ENCODE results near the gene VASN. TPM values are rescaled to one million over a fixed set of nuclear protein-coding genes. Genes with fewer than 3 reads are reported as not detected.

Gene VASN
- total and polyA plus RNA-seq, 2 donors from 2014 or later: 75.7 to 82.7 TPM

DNA sequence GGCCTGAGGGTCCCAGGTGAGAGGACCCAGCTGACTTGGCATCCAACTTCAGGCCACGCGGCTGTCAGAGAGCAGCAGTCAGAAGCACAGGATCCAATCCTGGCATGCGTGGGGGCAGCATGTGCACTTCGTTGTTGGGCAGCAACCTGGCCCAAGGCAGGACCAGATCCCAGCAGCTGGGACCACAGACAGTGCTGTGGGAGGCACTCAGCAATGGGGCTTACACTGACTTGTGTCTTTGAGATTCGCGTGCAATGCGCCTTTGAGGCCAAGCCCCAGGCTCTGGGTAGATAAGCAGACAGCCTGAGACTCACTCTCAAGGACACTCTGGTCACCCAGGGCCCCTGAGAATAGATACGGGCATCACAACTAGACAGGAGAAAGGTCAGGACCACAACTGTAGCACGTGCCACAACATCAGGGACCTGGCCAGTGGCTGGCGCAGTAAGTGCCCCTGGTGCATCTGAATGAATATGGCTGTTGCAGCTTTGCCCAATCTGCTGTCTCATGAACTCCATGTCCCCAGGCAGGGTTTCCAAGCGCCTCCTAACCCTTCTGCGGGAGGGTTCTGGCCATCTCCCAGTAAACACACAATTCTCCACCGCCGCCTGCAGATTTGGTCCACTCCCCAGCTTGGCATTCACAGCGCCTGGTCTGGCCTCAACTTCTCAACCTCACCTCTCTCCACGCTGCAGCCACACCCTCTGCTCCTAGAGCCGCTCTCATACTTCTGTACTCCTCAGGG is 23.7 kb upstream of the VASN start:
- Histone ChIP-seq H3K9me3 (ENCODE audit: control insufficient read depth in 2 of 3, insufficient read depth in 1 of 3, low read length in 3 of 3) (no peaks in the 10 kb centered on the region), H3K4me1 (ENCODE audit: control insufficient read depth in 2 of 3, insufficient read depth in 2 of 3, low read depth in 1 of 3, low read length in 3 of 3) (peaks cover 0 to 4% (median 0%) of the 10 kb centered on the region in 3 donors), H3K27me3 (ENCODE audit: control insufficient read depth, insufficient read depth, low read length) (no peaks in the 10 kb centered on the region), H3K9ac (ENCODE audit: low read length in 3 of 3) (no peak overlapping the region), H3K27ac (ENCODE audit: low read depth in 2 of 2, low read length in 2 of 2) (no peak overlapping the region), H3K36me3 (ENCODE audit: control insufficient read depth in 2 of 3, insufficient read depth in 3 of 3, low read length in 3 of 3) (no peaks in the 10 kb centered on the region), H3K4me3 (ENCODE audit: low read length in 3 of 3) (no peak overlapping the region)
- FAIRE-seq (no peak), DNase-seq (no peak)
- intact Hi-C loops (cut with DNase I): no loop called here
- TF ChIP-seq, protein P1, sequence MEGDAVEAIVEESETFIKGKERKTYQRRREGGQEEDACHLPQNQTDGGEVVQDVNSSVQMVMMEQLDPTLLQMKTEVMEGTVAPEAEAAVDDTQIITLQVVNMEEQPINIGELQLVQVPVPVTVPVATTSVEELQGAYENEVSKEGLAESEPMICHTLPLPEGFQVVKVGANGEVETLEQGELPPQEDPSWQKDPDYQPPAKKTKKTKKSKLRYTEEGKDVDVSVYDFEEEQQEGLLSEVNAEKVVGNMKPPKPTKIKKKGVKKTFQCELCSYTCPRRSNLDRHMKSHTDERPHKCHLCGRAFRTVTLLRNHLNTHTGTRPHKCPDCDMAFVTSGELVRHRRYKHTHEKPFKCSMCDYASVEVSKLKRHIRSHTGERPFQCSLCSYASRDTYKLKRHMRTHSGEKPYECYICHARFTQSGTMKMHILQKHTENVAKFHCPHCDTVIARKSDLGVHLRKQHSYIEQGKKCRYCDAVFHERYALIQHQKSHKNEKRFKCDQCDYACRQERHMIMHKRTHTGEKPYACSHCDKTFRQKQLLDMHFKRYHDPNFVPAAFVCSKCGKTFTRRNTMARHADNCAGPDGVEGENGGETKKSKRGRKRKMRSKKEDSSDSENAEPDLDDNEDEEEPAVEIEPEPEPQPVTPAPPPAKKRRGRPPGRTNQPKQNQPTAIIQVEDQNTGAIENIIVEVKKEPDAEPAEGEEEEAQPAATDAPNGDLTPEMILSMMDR (IDR thresholded peaks at IDR 0.05; ENCODE audit: borderline replicate concordance, extremely low read depth, insufficient read depth): no peak

DNA sequence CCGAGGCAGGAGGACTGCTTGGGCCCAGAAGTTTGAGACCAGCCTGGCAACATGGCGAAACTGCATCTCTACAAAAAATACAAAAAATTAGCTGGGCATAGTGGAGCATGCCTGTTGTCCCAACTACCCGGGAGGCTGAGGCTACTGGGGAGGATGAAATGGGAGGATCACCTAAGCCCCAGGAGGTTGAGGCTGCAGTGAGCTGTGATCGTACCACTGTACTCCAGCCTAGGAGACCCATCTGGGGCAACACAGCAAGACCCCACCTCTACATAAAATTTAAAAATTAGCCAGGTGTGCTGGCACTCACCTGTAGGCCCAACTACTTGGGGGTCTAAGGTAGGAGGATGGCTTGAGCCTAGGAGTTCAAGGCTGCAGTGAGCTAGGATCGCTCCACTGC is 22.3 kb upstream of the VASN start:
- TF ChIP-seq, protein P1 (IDR thresholded peaks at IDR 0.05; ENCODE audit: borderline replicate concordance, extremely low read depth, insufficient read depth): no peak
- FAIRE-seq (no peak), DNase-seq (no peak)
- no peak overlapping the region for H3K4me3 ChIP-seq (ENCODE audit: low read length in 3 of 3)
- no peaks in the 10 kb centered on the region for H3K27me3 ChIP-seq (ENCODE audit: control insufficient read depth, insufficient read depth, low read length)
- H3K36me3 ChIP-seq (ENCODE audit: control insufficient read depth in 2 of 3, insufficient read depth in 3 of 3, low read length in 3 of 3): no peaks in the 10 kb centered on the region
- H3K27ac ChIP-seq (ENCODE audit: low read depth in 2 of 2, low read length in 2 of 2): no peak overlapping the region
- H3K4me1 ChIP-seq (ENCODE audit: control insufficient read depth in 2 of 3, insufficient read depth in 2 of 3, low read depth in 1 of 3, low read length in 3 of 3): peaks cover 0 to 4% (median 0%) of the 10 kb centered on the region in 3 donors
- H3K9me3 ChIP-seq (ENCODE audit: control insufficient read depth in 2 of 3, insufficient read depth in 1 of 3, low read length in 3 of 3): no peaks in the 10 kb centered on the region
- intact Hi-C loops (cut with DNase I): no loop called here
- no peak overlapping the region for H3K9ac ChIP-seq (ENCODE audit: low read length in 3 of 3)

DNA sequence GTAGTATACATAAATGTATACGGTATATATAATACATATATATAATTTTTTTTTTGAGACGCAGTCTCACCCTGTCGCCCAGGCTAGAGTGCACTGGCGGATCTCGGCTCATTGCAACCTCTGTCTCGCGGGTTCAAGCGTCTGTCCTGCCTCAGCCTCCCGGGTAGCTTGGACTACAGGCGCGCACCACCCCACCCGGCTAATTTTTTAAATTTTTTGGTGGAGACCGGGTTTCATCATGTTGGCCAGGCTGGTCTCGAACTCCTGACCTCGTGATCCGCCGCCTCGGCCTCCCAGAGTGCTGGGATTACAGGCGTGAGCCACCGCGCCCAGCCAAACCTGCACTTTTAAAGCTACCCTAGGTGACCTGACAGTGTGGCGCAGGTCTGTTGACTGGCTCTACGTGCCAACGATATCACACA is 21.3 kb upstream of the VASN start:
- FAIRE-seq: no peak
- peak overlapping the region; percentile 77 to 92 (median 90) for H3K4me3 ChIP-seq (ENCODE audit: low read length in 3 of 3)

More for the DNA sequence above, 21.3 kb upstream of the VASN start:
- peak overlapping the region; percentile 43 to 84 (median 67) for H3K9ac ChIP-seq (ENCODE audit: low read length in 3 of 3)
- H3K27ac ChIP-seq (ENCODE audit: low read depth in 2 of 2, low read length in 2 of 2): peak overlapping the region; percentile 32 to 63
- intact Hi-C loops (cut with DNase I): no loop called here
- no peaks in the 10 kb centered on the region for H3K9me3 ChIP-seq (ENCODE audit: control insufficient read depth in 2 of 3, insufficient read depth in 1 of 3, low read length in 3 of 3)
- H3K4me1 ChIP-seq (ENCODE audit: control insufficient read depth in 2 of 3, insufficient read depth in 2 of 3, low read depth in 1 of 3, low read length in 3 of 3): peaks cover 0 to 4% (median 0%) of the 10 kb centered on the region in 3 donors
- no peaks in the 10 kb centered on the region for H3K36me3 ChIP-seq (ENCODE audit: control insufficient read depth in 2 of 3, insufficient read depth in 3 of 3, low read length in 3 of 3)
- DNase-seq: peak in 1 of 5 donors; percentile 55
- H3K27me3 ChIP-seq (ENCODE audit: control insufficient read depth, insufficient read depth, low read length): no peaks in the 10 kb centered on the region
- TF ChIP-seq, protein P1 (IDR thresholded peaks at IDR 0.05; ENCODE audit: borderline replicate concordance, extremely low read depth, insufficient read depth): no peak
